GM19025 (cell line): Measurements from ENCODE around the gene BMPR2.
"Not testable (repeated sequence)": the region's sequence is repeated elsewhere in the genome, so short reads cannot be mapped to it uniquely, and the experiment has no call there.

Experiments used
- ATAC-seq: cut with Tn5 transposase; IDR thresholded peaks from one replicate; pipeline ENCODE4 v1.9.1; 2021; ENCODE audit warnings: mild to moderate bottlenecking, low read depth, moderate library complexity; ENCODE audit not compliant: unreplicated experiment

Gene BMPR2

GRCh38 chr2:202514732-202515131 is 138.6 kb downstream of the BMPR2 start:
- no peak for ATAC-seq

GRCh38 chr2:202519453-202519852 is 143.3 kb downstream of the BMPR2 start:
- no peak for ATAC-seq

- ATAC-seq = no peak
Observed at GRCh38 chr2:202521470-202521869, 145.3 kb downstream of the BMPR2 start.

GRCh38 chr2:202529389-202529788 is 153.3 kb downstream of the BMPR2 start:
- no peak for ATAC-seq

- no peak for ATAC-seq
Observed at GRCh38 chr2:202530038-202530437, 153.9 kb downstream of the BMPR2 start.

- ATAC-seq = not testable (repeated sequence)
Observed at GRCh38 chr2:202535290-202535689, 159.2 kb downstream of the BMPR2 start.

- no peak for ATAC-seq
Observed at GRCh38 chr2:202541137-202541536, 165.0 kb downstream of the BMPR2 start.

- ATAC-seq = no peak
Observed at GRCh38 chr2:202542142-202542541, 166.0 kb downstream of the BMPR2 start.

GRCh38 chr2:202545523-202545922 is 169.4 kb downstream of the BMPR2 start:
- no peak for ATAC-seq

- ATAC-seq = no peak
Observed at GRCh38 chr2:202545931-202546330, 169.8 kb downstream of the BMPR2 start.

GRCh38 chr2:202546499-202547141 is 170.5 kb downstream of the BMPR2 start:
- ATAC-seq = not testable (repeated sequence)

- no peak for ATAC-seq
Observed at GRCh38 chr2:202548240-202548639, 172.1 kb downstream of the BMPR2 start.

GRCh38 chr2:202551000-202551399 is 174.9 kb downstream of the BMPR2 start:
- ATAC-seq = not testable (repeated sequence)

GRCh38 chr2:202555356-202555755 is 179.2 kb downstream of the BMPR2 start:
- ATAC-seq = no peak

- no peak for ATAC-seq
Observed at GRCh38 chr2:202560200-202560599, 184.1 kb downstream of the BMPR2 start.

GRCh38 chr2:202564226-202564625 is 188.1 kb downstream of the BMPR2 start:
- no peak for ATAC-seq

- ATAC-seq = no peak
Observed at GRCh38 chr2:202566286-202566685, 190.2 kb downstream of the BMPR2 start.

GRCh38 chr2:202574541-202574940 is 198.4 kb downstream of the BMPR2 start:
- no peak for ATAC-seq

GRCh38 chr2:202575194-202575593 is 199.1 kb downstream of the BMPR2 start:
- ATAC-seq = not testable (repeated sequence)

GRCh38 chr2:202577250-202578183 is 201.4 kb downstream of the BMPR2 start:
- ATAC-seq = no peak

- not testable (repeated sequence) for ATAC-seq
Observed at GRCh38 chr2:202582846-202583245, 206.7 kb downstream of the BMPR2 start.
